Right lung (tissue), 5 donors: ENCODE data around the gene RRP12. TPM values are rescaled to one million over a fixed set of nuclear protein-coding genes. Genes with fewer than 3 reads are reported as not detected.
A peak's percentile ranks its signal among the peaks of the same experiment; 100 is the strongest.
"Not testable (repeated sequence)": the region's sequence is repeated elsewhere in the genome, so short reads cannot be mapped to it uniquely, and the experiment has no call there.

ENCODE experiments used
- DNase-seq, 2 donors: peaks; one replicate each; pipeline ENCODE4 v3.0.0-alpha.2; 2013
- polyA plus RNA-seq, 5 donors: library from polyadenylated mRNA; unstranded; fragments of 120-200 nt; gene quantifications; one replicate each; pipeline versions ENCODE4 v1.2.1 to v1.2.3, GENCODE V29; 2013; ENCODE audit warnings: inconsistent platforms in 1 of 5, low replicate concordance in 1 of 5; ENCODE audit not compliant: insufficient read length in 5 of 5, insufficient read depth in 1 of 5

The RRP12 gene
- polyA plus RNA-seq, 5 donors = 19.0 to 30.2 (median 23.1) TPM

DNA sequence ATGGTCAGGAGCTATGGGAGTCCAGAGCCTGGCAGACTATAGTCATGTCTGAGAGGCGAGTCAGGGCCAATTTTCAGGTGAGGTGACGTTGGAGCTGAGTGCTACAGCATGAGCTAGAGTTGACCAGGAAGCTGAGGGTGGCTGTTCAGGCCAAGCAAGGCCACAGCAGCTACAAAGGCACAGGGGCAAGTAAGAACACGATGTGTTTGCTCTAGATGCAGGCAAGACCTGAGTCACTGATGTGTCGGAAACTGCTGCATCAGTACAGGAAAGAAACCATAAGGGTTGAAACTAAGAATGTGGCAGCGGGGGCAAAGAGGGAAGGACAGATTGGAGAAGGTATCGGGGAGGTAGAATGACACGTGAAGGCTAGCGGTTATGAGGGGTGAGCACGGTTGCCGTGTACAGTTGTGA lies 11.8 kb upstream of the RRP12 start:
- no peak for DNase-seq

DNA sequence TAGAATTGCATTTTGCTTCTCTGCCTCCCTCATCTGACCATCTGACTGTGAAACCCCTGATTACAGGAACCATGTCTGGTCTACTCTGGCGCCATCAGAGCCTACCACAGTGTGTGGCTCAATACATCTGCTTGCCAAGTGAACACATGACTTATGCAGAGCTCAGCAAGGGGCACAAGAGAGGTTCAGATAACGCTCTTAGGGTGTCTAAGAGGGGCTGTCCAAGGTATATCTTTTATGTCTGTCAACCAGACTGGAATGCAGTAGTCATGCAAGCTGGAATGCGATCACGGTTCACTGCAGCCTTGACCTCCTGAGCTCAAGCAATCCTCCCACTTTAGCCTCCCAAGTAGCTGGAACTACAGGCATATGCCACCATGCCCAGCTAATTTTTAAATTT lies 10.3 kb upstream of the RRP12 start:
- DNase-seq = no peak

DNA sequence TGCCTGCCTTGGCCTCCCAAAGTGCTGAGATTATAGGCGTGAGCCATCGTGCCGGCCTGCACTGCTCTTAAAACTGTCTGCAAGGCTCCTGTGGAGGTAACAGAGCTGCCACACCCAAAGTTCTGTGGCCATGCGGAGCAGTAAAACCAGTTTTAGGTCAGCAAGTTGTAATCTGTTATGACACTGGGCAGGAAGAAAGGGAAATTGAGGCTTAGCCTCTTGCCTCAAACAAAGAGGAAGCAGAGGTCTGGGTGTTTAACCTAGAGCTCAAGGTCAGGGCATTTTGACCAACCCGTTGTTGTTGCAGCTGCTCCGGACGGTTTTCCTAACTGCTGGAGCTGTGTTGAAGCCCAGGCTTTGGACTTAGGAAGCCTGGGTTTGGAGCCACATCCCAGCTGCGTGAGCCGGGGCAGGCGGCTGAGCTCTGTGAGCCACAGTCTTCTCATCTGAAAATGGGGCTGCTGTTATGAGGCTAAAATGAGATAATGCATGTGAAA lies 7.4 kb upstream of the RRP12 start:
- no peak for DNase-seq

DNA sequence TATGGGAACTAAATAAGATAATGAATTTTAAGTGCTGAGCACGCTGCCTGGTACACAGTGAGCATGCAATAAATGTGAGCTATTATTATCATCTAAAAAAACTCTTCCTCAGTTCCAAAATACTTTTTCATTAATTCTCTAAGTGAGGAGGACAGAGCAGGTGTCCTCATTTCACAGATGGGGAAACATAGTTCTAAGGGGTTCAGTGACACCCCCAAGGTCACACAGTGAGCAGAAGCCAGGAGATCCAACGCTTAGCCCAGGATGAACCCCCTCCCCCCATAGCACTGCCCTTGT lies 6.8 kb upstream of the RRP12 start:
- no peak for DNase-seq

DNA sequence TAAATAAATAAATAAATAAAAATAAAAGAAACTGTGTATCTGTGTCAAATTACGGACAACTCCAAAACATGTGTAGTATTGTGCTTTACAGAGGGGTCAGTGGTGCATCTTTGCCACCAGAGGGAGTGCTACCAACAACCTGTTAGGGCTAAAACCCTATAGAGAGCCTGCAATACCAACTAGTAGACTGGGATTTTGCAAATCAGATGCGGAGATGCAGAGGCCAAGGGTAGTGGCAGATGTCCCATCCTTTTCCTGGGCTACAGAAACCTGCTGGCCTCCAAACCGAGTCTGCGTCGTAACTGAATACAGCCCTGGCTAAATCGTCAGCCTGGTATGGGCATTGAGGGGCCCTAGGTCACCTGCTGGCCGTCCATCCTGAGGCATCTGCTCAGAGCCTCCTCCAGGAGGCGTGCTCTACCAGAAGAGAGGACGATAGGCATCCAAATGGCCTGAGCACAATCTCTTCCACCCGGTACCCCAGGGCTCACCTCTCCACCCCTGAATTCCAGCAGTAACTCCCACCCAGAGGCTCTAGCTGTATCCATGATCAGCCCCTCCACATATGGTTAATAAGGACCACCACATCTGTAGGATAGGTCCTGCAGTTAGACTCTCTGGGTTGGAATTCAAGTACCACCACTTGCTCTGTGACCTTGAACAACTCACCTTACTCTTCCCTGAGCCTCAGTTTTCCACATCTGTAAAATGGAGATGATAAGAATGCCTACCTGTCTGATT lies 6.2 kb upstream of the RRP12 start:
- peak; percentile 55 to 60 for DNase-seq

DNA sequence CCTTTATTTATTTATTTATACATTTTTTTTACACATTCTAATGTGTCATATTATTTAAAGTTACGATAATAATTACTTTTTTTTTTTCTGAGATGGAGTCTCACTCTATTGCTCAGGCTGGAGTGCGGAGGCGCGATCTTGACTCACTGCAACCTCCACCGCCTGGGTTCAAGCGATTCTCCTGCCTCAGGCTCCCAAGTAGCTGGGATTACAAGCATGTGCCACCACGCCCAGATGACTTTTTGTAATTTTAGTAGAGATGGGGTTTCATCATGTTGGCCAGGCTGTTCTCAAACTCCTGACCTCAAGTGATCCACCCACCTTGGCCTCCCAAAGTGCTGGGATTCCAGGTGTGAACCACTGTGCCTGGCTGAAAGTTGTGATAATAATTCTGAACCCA lies 5.3 kb upstream of the RRP12 start:
- not testable (repeated sequence) for DNase-seq

DNA sequence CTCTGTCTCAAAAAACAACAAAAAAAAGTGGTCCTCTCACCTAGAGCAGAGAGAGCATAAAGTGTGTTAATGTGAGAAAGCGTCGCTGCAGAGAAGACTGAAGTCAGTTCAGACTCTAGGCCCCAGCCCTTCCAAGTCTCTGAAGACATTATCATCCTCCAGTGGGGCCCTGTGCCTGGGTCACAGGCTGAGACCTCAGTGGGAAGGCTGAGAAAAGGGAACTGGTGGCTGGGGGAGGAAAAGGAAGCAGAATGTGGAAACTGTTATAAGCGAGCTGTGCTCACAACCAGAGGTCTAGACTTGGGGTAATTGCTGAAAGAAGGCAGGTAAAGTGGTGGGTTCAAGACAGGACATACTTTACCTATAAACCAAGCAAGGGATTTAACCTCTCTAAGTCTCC lies 4.9 kb upstream of the RRP12 start:
- DNase-seq = no peak

DNA sequence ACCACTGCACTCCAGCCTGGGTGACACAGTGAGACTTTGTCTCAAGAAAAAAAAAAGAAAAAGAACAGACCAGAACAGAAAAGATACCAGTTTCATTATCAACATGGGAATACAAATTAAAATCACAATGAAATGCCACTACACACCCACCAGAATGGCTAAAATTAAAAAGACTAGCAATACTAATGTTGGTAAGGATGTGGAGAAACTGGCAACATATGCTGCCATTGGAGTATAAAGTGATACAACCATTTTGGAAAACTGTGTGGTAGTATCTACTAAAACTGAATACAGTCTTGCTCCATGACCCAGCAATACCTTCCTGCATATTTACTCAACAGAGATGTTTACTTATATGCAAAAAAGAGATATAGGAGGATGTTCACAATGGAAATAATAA lies 2.9 kb upstream of the RRP12 start:
- no peak for DNase-seq

DNA sequence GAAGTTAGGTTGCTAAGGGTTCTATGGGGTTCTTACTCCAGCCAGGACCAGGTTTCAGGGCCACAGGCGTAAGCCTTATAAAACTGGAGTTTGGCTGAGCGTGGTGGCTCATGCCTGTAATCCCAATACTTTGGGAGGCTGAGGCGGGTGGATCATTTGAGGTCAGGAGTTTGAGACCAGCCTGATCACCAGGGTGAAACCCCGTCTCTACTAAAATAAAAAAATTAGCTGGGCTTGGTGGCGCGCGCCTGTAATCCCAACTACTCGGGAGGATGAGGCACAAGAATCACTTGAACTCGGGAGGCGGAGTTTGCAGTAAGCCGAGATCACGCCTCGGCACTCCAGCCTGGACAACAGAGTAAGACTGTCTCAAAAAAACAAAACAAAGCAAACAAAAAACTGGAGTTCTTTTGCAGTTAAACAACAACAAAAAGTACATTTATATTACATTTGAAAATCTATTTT lies 347 bp upstream of the RRP12 start:
- no peak for DNase-seq

DNA sequence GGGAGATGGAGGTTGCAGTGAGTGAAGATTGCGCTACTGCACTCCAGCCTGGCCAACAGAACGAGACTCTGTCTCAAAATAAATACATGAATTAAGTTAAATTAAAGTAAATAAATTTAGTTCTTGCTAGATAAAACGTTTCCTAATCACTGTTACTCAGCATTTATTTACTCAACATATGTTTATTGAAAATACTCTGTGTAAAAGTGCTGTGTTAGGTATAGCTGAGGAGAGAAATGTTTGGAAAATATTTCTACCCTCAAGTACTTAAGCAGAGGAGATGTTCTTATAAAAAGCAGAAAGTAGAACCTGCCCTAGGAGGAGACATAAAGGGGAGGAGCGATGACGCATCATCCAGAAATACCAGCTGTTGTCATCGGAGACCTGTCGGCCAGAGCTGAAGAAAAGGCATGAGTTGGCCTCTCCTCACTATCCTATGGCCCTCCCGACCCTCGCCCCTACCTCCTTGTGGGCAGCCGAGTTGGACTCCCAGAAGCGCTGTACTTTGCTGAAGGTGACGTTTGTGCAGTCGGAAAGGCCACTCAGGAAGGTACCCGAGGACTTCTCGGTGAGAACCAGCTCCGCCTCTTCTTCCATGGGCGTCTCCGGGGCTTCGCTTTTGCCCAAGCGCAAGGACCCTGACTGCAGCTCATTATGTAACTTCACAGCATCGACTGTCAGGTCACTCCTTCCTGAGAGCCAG lies 1.1 kb downstream of the RRP12 start:
- peak; percentile 6 to 38 for DNase-seq

DNA sequence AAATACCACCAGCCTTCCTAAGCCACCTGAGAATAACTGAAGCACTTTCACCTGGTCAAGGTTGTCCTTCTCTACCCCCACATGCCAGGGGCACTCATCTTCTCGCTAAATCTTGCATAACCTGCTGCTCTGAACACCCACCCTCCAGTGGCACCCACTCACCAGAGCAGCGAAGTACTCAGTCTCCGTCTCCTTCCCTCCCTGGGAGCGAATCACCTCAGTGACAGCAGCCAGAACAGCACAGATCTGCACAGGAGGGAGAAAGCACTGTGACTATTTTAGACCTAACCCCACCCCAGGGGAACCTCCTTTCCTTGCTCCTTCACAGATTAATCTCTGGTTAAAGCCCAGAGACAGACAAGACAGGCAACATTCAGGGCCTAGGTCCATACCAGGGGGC lies 5.1 kb downstream of the RRP12 start:
- no peak for DNase-seq

DNA sequence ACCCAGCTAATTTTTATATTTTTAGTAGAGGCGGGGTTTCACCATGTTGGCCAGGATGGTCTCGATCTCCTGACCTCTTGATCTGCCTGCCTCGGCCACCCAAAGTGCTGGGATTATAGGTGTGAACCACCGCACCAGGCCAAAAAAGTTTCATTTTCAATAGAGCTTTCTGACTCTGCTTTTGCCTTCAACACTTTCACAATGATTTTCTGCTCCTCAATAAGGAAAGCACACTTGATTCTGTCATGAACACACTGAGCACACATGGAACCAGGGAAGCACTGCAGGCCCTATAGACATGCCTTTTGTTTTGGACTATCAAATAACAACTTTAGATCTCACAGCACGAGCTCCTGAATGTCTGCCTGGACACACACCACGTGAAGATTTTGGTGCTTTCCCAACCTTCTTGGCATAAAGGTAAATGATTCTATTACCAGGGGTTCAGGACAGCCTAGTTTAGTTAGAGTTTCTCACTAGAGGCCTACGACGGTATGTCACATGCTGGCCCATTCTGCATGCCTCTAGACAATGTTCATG lies 8.0 kb downstream of the RRP12 start:
- DNase-seq = no peak

DNA sequence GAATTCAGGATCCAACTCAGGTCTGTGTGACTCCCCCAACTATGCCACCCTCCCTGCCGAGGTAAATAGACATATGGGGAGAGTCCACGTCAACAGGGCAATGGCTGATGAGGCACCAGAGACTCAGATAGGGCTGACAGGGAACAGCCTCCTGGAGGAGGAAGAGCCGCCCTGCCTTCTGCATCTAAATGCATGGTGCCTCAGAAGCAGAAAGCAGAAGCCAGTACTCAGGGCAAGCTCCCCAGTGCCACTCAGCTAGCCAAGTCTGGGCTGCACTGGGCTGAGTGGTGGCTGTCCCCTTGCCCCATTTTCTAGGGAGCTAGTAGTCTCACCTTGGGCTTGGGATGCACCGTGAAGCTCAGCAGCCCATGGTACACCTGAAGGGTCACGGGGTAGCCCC lies 11.0 kb downstream of the RRP12 start:
- no peak for DNase-seq

DNA sequence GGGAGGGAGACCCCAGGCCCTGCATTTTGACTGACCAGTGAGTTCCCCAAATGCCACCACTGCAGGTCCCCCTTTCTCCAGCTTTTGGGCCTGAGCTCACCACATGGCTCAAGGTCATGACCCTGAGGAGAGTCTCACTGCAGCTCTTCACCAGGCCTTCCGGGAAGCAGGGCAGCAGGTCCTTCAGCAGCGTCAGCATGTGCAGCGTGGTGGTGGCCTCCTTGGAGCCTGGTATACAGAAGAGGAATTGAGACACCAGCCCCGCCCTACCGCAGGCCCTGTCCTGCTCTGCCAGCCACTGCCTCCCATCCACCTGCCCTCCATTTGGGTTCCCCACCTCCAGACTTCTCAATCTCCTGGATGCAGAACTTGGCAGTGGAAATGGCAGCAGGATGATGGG lies 13.0 kb downstream of the RRP12 start:
- no peak for DNase-seq

DNA sequence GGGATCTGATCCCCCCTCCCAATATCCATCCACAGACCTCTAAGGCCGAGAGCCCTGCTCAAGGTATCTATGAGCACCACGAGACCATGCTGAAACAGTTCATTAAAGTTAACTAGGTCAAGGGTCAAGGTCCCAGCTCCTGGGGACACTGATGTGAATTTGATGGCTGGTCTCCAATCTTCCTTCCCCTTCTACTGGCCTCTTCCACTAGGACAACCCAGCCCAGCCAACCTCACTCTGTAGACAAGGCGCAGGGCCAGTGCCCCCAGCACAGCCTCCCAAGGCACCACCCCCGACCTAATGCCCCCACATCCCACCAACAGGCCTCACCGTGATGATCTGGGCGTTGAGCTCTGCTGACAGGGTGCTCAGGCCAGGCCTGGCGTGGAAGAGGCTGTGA lies 15.6 kb downstream of the RRP12 start:
- no peak for DNase-seq

DNA sequence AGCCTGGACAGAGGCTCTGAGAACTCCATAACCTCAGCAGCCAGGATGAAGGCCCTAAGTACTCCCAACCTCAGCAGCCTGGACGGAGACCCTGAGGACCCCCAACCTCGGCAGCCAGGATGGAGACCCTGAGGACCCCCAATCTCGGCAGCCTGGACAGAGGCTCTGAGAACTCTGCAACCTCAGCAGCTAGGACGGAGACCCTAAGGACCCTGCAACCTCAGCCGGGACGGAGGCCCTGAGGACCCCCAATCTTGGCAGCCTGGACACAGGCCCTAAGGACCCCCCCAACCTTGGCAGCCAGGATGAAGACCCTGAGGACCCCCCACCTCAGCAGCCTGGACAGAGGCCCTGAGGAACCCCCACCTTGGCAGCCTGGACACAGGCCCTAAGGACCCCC lies 16.5 kb downstream of the RRP12 start:
- no peak for DNase-seq

DNA sequence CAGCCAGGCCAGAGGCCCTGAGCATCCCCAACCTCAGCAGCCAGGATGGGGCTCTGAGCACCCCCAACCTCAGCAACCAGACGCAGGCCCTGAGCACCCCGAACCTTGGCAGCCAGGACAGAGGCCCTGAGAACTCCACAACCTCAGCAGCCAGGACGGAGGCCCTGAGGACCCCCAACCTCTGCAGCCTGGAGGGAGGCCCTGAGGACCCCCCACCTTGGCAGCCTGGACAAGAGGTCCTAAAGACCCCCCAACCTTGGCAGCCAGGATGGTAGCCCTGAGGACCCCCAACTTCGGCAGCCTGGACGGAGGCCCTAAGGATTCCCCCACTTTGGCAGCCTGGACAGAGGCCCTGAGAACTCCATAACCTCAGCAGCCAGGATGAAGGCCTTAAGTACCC lies 17.0 kb downstream of the RRP12 start:
- DNase-seq = no peak

DNA sequence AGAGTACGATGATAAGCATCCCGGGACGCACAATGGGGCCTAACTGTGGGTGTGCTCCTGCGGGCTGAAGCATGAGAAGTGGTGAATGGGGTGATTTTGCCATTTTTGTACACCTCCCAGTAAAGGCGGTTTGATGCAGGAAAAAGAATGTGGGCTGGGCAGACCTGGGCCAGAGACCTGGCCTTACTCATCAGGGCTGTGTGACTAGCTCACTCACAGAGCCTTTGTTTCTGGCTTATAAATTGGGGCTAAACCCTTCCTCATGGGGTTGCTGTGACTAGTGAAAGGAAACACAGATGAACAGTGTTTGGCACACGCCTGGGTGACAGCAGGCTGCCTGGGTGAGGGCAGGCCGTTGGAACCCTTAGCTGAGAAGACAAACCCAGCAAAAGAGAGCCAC lies 18.0 kb downstream of the RRP12 start:
- no peak for DNase-seq

DNA sequence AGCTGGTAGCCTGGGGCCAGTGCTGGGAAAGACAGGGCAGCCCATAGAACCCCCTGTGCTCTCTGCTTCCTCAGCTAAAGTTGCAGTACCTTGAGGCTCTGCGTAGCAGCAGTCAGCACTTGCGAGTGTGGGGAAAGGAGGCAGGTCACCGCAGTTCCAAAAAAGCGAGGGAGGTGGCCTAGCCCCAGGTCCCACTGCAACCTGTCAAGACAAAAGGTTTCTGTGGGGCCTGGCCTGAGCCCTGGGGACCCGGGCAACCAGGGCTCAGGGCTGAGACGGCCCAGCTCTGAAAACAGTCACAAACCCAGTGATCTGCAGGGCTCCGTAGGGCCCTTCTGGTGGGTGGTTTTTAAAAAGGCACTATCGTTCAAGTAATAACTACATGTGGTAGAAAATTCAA lies 19.5 kb downstream of the RRP12 start:
- no peak for DNase-seq

DNA sequence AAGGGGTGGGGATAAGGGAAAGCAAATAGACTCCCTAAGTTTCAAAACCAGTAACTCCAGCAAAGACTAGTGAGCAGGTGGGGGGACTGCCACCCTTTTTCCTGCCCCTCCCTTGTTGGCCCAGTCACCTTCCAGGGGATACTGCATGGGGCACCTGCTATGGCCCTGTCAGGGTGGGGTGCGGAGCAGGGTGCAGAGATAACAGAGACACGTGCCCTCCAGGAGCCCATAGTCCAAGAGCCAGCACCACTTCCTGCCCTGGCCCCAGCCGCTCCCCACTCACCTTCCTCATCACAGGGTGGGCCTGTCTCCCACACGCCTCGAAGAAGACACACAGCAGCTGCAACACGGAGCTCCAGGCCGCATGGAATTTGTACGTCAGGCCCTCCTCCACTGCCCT lies 20.6 kb downstream of the RRP12 start:
- DNase-seq = no peak

DNA sequence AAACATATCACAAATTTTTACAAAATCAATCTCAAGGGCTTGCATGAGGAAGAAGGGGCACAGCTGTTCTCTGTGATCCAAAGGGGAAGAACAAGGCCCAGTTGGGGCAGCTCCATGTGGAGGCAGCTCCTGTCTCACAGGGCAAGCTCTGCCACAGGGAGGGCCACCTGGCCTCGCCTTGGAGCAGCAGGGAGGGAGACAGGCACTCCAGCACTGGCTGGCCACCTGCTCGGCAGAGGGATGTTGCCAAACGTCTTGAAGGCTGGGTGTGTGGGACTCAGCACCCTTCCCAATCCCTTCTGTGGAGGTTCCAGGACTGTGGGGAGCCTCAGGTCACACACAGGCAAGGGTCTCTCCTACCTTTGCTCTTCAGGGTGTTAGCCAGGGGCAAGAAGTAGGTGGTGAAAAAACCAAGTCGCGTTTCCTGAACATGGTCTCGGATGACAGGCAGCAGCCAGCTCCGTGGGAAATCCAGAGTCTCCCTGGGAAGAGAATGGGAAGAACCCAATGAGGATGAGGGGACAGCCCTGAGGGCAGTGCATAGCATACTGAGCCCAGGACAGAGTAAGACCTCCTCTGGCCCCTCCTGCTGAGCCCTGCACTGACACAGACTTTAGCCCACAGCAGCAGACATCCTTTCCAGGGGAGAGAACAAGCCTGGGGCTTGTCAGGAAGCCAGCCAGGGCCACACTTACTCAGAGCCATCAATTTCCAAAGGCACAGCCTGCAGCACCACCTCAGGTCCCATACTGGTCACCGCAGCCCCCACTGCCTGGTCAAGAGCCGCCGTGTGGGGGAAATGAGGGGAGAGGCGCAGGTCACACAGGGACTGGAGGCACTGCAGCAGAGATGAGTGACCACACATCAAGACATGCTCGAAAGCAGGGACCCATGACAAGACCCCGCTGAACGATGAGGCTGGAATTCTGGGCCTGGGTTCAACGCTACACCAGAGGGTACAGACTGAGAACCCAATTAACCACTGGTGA lies 21.9 kb downstream of the RRP12 start:
- no peak for DNase-seq

DNA sequence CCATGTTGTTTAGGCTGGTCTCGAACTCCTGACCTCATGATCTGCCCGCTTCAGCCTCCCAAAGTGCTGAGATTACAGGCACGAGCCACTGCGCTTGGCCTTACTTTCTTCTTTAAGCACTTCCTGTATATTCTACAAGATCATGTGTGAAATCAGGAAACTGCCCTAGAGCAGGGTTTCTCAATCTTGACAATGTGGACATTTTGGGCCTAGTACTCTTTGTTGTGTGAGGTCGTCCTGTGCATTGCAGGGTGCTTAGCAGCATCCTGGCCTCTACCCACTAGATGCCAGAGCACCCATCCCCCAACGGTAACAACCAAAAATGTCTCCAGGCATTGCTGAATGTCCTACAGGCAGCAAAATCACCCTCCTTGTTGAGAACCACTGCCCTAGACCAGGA lies 24.7 kb downstream of the RRP12 start:
- no peak for DNase-seq
